WTC11 (cell line): ENCODE measurements around the gene PROCR. TPM values are rescaled to one million over a fixed set of nuclear protein-coding genes. Genes with fewer than 3 reads are reported as not detected.

Source experiments
- ATAC-seq: fragments of 200-7000 bp; cut with Tn5 transposase; 2 replicates; pipeline ENCODE4 v1.10.0; 2021; ENCODE audit warnings: mild to moderate bottlenecking, moderate library complexity
- CTCF ChIA-PET: fragments of 300-600 bp; sonication (Branson Sonifier 250); formaldehyde crosslinking; loops from one replicate; lab custom pipeline; 2021; ENCODE audit warnings: antibody characterized with exemption; lab: Charles Lee
- POLR2A ChIA-PET: fragments of 350-600 bp; sonication (Branson Sonifier 250); formaldehyde crosslinking; loops from one replicate; lab custom pipeline; 2021; ENCODE audit warnings: antibody characterized with exemption; lab: Charles Lee
- DNase-seq: peaks from one replicate; pipeline ENCODE4 v3.0.0; 2021; ENCODE audit warnings: low spot score
- H3K27ac Mint-ChIP-seq: 2 replicates; pipeline ENCODE4 v1.8.0; 2021; ENCODE audit warnings: mixed read lengths
- H3K27me3 Mint-ChIP-seq: 2 replicates; pipeline ENCODE4 v1.8.0; 2021; ENCODE audit warnings: low read depth, mild to moderate bottlenecking, moderate library complexity, mixed read lengths
- H3K36me3 Mint-ChIP-seq: 2 replicates; pipeline ENCODE4 v1.8.0; 2021; ENCODE audit warnings: mixed read lengths
- H3K4me1 Mint-ChIP-seq: 2 replicates; pipeline ENCODE4 v1.8.0; 2022; ENCODE audit warnings: mixed read lengths
- H3K4me3 Mint-ChIP-seq: 2 replicates; pipeline ENCODE4 v1.8.0; 2021; ENCODE audit warnings: mild to moderate bottlenecking, moderate library complexity, mixed read lengths
- H3K9me3 Mint-ChIP-seq: 2 replicates; pipeline ENCODE4 v1.8.0; 2021; ENCODE audit warnings: mixed read lengths
- ATF2 ChIP-seq: sonication (generic); formaldehyde crosslinking; IDR thresholded peaks from 2 replicates; pipeline ENCODE4 v1.8.1; 2022; ENCODE audit warnings: low read depth, missing genetic modification reagents, borderline replicate concordance
- ATF3 ChIP-seq: sonication (generic); formaldehyde crosslinking; conservative IDR thresholded peaks from 2 replicates; pipeline ENCODE4 v1.8.1; 2022; ENCODE audit warnings: mild to moderate bottlenecking, missing genetic modification reagents
- CREB1 ChIP-seq: sonication (generic); formaldehyde crosslinking; IDR thresholded peaks from 2 replicates; pipeline ENCODE4 v1.8.0; 2023; ENCODE audit warnings: mild to moderate bottlenecking, missing genetic modification reagents
- IRF2 ChIP-seq: sonication (generic); formaldehyde crosslinking; IDR thresholded peaks from 2 replicates; pipeline ENCODE4 v1.8.0; 2022; ENCODE audit warnings: low read depth, missing genetic modification reagents, borderline replicate concordance
- JAZF1 ChIP-seq: fragments of 250-450 bp; sonication (Bioruptor Pico); IDR thresholded peaks from 2 replicates; pipeline ENCODE4 v1.9.0; 2021; ENCODE audit warnings: moderate library complexity, mild to moderate bottlenecking, inconsistent platforms
- NFYB ChIP-seq: sonication (generic); formaldehyde crosslinking; conservative IDR thresholded peaks from 2 replicates; pipeline ENCODE4 v1.8.0; 2022; ENCODE audit warnings: low read depth, missing genetic modification reagents
- NR1H2 ChIP-seq: sonication (generic); formaldehyde crosslinking; IDR thresholded peaks from 2 replicates; pipeline ENCODE4 v1.9.0; 2021; ENCODE audit warnings: mild to moderate bottlenecking, moderate library complexity, missing genetic modification reagents
- NR2C2 ChIP-seq: sonication (generic); formaldehyde crosslinking; IDR thresholded peaks from 2 replicates; pipeline ENCODE4 v1.8.0; 2022; ENCODE audit warnings: mild to moderate bottlenecking, missing genetic modification reagents
- STAT6 ChIP-seq: sonication (generic); formaldehyde crosslinking; conservative IDR thresholded peaks from 2 replicates; pipeline ENCODE4 v1.8.1; 2023; ENCODE audit warnings: mild to moderate bottlenecking, low read depth, missing genetic modification reagents, moderate library complexity
- ZNF532 ChIP-seq: fragments of 250-450 bp; sonication (Bioruptor Pico); IDR thresholded peaks from 2 replicates; pipeline ENCODE4 v1.9.0; 2021; ENCODE audit warnings: mild to moderate bottlenecking, borderline replicate concordance
- total RNA-seq: library from RNA; stranded (reverse); gene quantifications from 3 replicates; pipeline ENCODE4 v1.2.3, GENCODE V29; 2021
- TF ChIP-seq, protein P1 (sequence below): sonication (generic); formaldehyde crosslinking; IDR thresholded peaks from 2 replicates; pipeline ENCODE4 v1.8.0; 2023; ENCODE audit warnings: missing genetic modification reagents, mild to moderate bottlenecking, borderline replicate concordance
- TF ChIP-seq, protein P2 (sequence below): sonication (generic); formaldehyde crosslinking; IDR thresholded peaks from 2 replicates; pipeline ENCODE4 v1.8.0; 2022; ENCODE audit warnings: mild to moderate bottlenecking, missing genetic modification reagents
- TF ChIP-seq, protein P3 (sequence below): sonication (generic); formaldehyde crosslinking; IDR thresholded peaks from 2 replicates; pipeline ENCODE4 v1.8.1; 2022; ENCODE audit warnings: mild to moderate bottlenecking, moderate library complexity, missing genetic modification reagents
- TF ChIP-seq, protein P4 (sequence below): sonication (generic); formaldehyde crosslinking; IDR thresholded peaks from 2 replicates; pipeline ENCODE4 v1.8.0; 2023; ENCODE audit warnings: missing genetic modification reagents

The PROCR gene
- total RNA-seq, 1 experiment from 2014 or later: 29.7 TPM

DNA sequence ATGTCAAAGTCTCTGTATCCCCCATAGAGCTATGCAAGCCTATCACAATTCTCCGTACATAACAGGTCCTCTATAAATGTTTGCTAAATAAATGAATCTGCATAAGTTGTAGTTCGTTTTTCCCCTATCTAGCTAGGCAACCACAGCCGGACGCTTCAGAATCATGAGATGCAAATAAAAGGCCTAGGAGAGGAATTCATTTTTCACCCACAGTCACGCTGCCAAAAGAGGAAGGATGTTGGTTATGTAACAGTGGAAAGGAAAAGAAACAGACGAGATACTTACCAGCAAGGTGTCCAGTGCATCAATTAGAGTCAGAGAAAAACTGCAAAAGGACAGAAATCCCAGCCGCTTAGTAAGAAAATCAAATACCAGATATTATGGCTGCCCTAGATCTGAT is 27.2 kb upstream of the PROCR start (continued):
- TF ChIP-seq, protein P1, sequence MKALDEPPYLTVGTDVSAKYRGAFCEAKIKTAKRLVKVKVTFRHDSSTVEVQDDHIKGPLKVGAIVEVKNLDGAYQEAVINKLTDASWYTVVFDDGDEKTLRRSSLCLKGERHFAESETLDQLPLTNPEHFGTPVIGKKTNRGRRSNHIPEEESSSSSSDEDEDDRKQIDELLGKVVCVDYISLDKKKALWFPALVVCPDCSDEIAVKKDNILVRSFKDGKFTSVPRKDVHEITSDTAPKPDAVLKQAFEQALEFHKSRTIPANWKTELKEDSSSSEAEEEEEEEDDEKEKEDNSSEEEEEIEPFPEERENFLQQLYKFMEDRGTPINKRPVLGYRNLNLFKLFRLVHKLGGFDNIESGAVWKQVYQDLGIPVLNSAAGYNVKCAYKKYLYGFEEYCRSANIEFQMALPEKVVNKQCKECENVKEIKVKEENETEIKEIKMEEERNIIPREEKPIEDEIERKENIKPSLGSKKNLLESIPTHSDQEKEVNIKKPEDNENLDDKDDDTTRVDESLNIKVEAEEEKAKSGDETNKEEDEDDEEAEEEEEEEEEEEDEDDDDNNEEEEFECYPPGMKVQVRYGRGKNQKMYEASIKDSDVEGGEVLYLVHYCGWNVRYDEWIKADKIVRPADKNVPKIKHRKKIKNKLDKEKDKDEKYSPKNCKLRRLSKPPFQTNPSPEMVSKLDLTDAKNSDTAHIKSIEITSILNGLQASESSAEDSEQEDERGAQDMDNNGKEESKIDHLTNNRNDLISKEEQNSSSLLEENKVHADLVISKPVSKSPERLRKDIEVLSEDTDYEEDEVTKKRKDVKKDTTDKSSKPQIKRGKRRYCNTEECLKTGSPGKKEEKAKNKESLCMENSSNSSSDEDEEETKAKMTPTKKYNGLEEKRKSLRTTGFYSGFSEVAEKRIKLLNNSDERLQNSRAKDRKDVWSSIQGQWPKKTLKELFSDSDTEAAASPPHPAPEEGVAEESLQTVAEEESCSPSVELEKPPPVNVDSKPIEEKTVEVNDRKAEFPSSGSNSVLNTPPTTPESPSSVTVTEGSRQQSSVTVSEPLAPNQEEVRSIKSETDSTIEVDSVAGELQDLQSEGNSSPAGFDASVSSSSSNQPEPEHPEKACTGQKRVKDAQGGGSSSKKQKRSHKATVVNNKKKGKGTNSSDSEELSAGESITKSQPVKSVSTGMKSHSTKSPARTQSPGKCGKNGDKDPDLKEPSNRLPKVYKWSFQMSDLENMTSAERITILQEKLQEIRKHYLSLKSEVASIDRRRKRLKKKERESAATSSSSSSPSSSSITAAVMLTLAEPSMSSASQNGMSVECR: no peak
- TF ChIP-seq, protein P2, sequence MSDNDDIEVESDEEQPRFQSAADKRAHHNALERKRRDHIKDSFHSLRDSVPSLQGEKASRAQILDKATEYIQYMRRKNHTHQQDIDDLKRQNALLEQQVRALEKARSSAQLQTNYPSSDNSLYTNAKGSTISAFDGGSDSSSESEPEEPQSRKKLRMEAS (CRISPR knock-in tag): no peak
- TF ChIP-seq NR1H2 (CRISPR knock-in tag) (no peak), ZNF532 (CRISPR knock-in tag) (no peak), NR2C2 (CRISPR knock-in tag) (no peak), NFYB (no peak), STAT6 (CRISPR knock-in tag) (no peak), IRF2 (CRISPR knock-in tag) (no peak)
- TF ChIP-seq, protein P3, sequence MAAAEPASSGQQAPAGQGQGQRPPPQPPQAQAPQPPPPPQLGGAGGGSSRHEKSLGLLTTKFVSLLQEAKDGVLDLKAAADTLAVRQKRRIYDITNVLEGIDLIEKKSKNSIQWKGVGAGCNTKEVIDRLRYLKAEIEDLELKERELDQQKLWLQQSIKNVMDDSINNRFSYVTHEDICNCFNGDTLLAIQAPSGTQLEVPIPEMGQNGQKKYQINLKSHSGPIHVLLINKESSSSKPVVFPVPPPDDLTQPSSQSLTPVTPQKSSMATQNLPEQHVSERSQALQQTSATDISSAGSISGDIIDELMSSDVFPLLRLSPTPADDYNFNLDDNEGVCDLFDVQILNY (CRISPR knock-in tag): no peak
- TF ChIP-seq, protein P4, sequence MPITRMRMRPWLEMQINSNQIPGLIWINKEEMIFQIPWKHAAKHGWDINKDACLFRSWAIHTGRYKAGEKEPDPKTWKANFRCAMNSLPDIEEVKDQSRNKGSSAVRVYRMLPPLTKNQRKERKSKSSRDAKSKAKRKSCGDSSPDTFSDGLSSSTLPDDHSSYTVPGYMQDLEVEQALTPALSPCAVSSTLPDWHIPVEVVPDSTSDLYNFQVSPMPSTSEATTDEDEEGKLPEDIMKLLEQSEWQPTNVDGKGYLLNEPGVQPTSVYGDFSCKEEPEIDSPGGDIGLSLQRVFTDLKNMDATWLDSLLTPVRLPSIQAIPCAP (CRISPR knock-in tag): no peak
- TF ChIP-seq, all 79 proteins: peak for 0

DNA sequence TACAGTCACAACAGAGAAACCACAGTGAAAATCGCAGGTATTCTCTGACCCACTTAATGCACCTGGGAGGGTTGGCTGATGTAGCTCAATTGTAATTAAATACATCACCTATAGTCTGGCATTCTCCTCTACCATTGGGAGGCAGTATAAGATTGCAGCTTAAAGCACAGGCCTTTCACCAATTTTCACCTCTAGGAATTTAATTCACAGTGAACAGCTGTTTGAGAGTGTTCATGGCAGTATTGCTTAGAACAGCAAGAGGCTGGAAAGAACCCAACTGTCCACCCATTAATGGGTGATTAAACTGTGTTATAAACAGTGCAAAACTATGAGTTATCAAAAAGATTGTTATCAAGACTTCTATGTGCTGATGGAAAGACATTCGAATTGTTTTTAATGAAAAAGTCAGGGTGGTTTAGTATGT is 26.7 kb upstream of the PROCR start:
- ChIA-PET CTCF (interaction anchor here (0.5 to 3.8 kb wide), 56 partner anchors 9 to 302 kb away, joined by 3 to 76 read pairs (median 5); partner anchors contain the start of genes EIF6, MMP24, MMP24OS and MYH7B), POLR2A (interaction anchor here (0.5 to 3.6 kb wide), 2 partner anchors 66 to 119 kb away, joined by 3 to 24 read pairs; no protein-coding TSS in a partner anchor)
- peak; percentile 13 for ATAC-seq
- peaks cover 14% of the 10 kb centered on the region for H3K36me3 Mint-ChIP-seq
- H3K4me3 Mint-ChIP-seq: peak overlapping the region; percentile 52
- no peak for TF ChIP-seq ATF3 (CRISPR knock-in tag)
- TF ChIP-seq CREB1: no peak
- no peak for TF ChIP-seq ATF2 (CRISPR knock-in tag)
- TF ChIP-seq JAZF1 (CRISPR knock-in tag): no peak
- H3K4me1 Mint-ChIP-seq: peaks cover 18% of the 10 kb centered on the region
- H3K27ac Mint-ChIP-seq: peak overlapping the region; percentile 71; the same call in 1 of the 2 replicates
- DNase-seq: no peak
- H3K27me3 Mint-ChIP-seq: no peaks in the 10 kb centered on the region
- H3K9me3 Mint-ChIP-seq: no peaks in the 10 kb centered on the region
